ENCODE data around the gene MLXIP. TPM values are rescaled to one million over a fixed set of nuclear protein-coding genes. Genes with fewer than 3 reads are reported as not detected.

The MLXIP gene
- total and polyA plus RNA-seq, 2 of the 8 experiments (the other 6 are each of a cell fraction or from before 2014, with no cell fraction given) = 5.5 to 40.5 TPM

DNA sequence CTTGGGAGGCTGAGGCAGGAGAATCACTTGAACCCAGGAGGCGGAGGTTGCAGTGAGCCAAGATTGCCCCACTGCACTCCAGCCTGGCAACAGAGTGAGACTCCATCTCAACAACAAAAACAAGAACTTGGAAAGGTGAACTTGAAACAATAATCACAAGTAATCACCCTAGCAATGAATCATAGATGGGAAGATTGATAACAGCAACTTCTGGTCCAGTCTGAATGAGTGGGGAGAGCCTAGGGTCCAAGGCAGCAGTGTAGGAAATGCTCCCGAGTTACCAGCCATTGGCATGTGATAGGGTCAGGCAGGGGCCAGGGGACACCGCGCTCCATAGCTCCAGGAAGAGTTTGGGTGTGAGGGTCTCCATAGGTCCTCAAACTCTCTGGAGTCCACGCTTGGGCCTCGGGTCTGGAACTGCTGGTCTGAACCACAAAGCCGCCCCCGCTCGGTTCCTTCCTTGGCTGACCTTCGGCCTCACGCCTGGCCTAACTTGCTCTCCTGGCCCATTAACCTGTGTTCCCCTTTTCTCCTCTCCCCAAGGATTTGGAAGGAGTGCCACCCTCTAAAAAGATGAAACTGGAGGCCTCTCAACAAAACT is 19.9 kb upstream of the MLXIP start:
- H3K9me3 ChIP-seq (ENCODE audit: insufficient read depth in 2 of 2, low read depth in 1 of 2, low read length in 1 of 2) = no peaks in the 10 kb centered on the region
- H2BK120ac ChIP-seq (replicated peaks; ENCODE audit: low read depth, low read length) = no peak overlapping the region
- H4K20me1 ChIP-seq (replicated peaks in 1 of 2; ENCODE audit: control insufficient read depth in 1 of 2, insufficient read depth in 2 of 2, low read length in 2 of 2) = peaks cover 2 to 3% of the 10 kb centered on the region in 2 experiments
- no peak overlapping the region for H2BK15ac ChIP-seq (ENCODE audit: low read length)
- no peak for FAIRE-seq
- H3K4ac ChIP-seq (replicated peaks; ENCODE audit: insufficient read length, low read depth, low read length) = no peak overlapping the region
- H2BK5ac ChIP-seq (ENCODE audit: low read depth, low read length) = no peak overlapping the region
- no peak overlapping the region for H3K9ac ChIP-seq (replicated peaks in 1 of 4; ENCODE audit: extremely low read depth in 1 of 4, low read depth in 3 of 4, low read length in 3 of 4)
- peaks cover 0 to 7% (median 3%) of the 10 kb centered on the region in 4 experiments; a peak in 3 of 7 replicates for H3K4me1 ChIP-seq (replicated peaks in 1 of 4; ENCODE audit: control insufficient read depth in 3 of 4, insufficient read depth in 4 of 4, low read length in 3 of 4)
- H4K5ac ChIP-seq (ENCODE audit: insufficient read length, low read depth, low read length) = no peak overlapping the region
- no peak overlapping the region for H3K27ac ChIP-seq (ENCODE audit: low read depth, low read length)
- no peaks in the 10 kb centered on the region for H3K23me2 ChIP-seq (ENCODE audit: low read depth, low read length)
- H2AK5ac ChIP-seq (ENCODE audit: low read depth, low read length) = no peak overlapping the region
- ChIA-PET CTCF (ENCODE audit: partially characterized antibody) (interaction anchor here (0.7 to 20.6 kb wide), 2 partner anchors 66 to 233 kb away, joined by 3 to 379 read pairs; no protein-coding TSS in a partner anchor), POLR2A (ENCODE audit: partially characterized antibody) (no interaction called here)
- no peaks in the 10 kb centered on the region for H3K79me2 ChIP-seq (ENCODE audit: control insufficient read depth in 1 of 2, insufficient read depth in 2 of 2, low read length in 2 of 2)
- H3K79me1 ChIP-seq (ENCODE audit: low read depth, low read length) = no peaks in the 10 kb centered on the region
- H3K27me3 ChIP-seq (replicated peaks in 1 of 4; ENCODE audit: control insufficient read depth in 3 of 4, extremely low read depth in 1 of 4, insufficient read depth in 3 of 4, low read length in 3 of 4) = no peaks in the 10 kb centered on the region
- no peak overlapping the region for H3K23ac ChIP-seq (ENCODE audit: insufficient read length)
- H3K4me2 ChIP-seq (ENCODE audit: insufficient read depth in 1 of 2, low read depth in 2 of 2, low read length in 2 of 2) = no peak overlapping the region
- DNase-seq (ENCODE audit: low read depth in 1 of 2, low spot score in 2 of 2) = no peak
- no peak overlapping the region for H2BK12ac ChIP-seq (ENCODE audit: low read depth, low read length)
- no peak overlapping the region for H4K91ac ChIP-seq (replicated peaks; ENCODE audit: insufficient read length, low read length)
- no peak overlapping the region for H4K8ac ChIP-seq (ENCODE audit: extremely low read depth, insufficient read depth, low read length)
- no peak overlapping the region for H2AFZ ChIP-seq (ENCODE audit: low read length)
- H3K18ac ChIP-seq (ENCODE audit: extremely low read depth, low read length) = no peak overlapping the region
- no peak overlapping the region for H3K4me3 ChIP-seq (ENCODE audit: extremely low read depth in 1 of 4, insufficient read depth in 2 of 4, low read depth in 3 of 4, low read length in 4 of 4)
- peaks cover 5 to 25% (median 18%) of the 10 kb centered on the region in 4 experiments for H3K36me3 ChIP-seq (ENCODE audit: control insufficient read depth in 2 of 4, insufficient read depth in 4 of 4, low read length in 3 of 4)
- H3K14ac ChIP-seq (ENCODE audit: insufficient read length) = no peak overlapping the region
- 92% methylated on average over 11 of the region's 11 CpGs; no CpG with 5 or more reads in 1 of the 2 experiments for WGBS, 2 experiments (ENCODE audit: extremely low coverage in 1 of 2, insufficient coverage in 1 of 2, insufficient read length in 1 of 2, insufficient replicate concordance in 2 of 2, low coverage in 1 of 2, low lambda C conversion rate in 2 of 2, missing lambda C conversion rate in 1 of 2)
- H2BK20ac ChIP-seq (ENCODE audit: low read length) = no peak overlapping the region
- no peak overlapping the region for H3K56ac ChIP-seq (replicated peaks; ENCODE audit: insufficient read length, low read depth, low read length)
- TF ChIP-seq TEAD4 (IDR thresholded peaks at IDR 0.05; ENCODE audit: low read depth, low read length) (no peak), POU5F1 (IDR thresholded peaks at IDR 0.05; ENCODE audit: low read depth, low read length) (no peak), YY1 (IDR thresholded peaks at IDR 0.05; ENCODE audit: low read depth, low read length) (no peak), ASH2L (IDR thresholded peaks at IDR 0.05; ENCODE audit: low read length) (no peak), CREB1 (IDR thresholded peaks at IDR 0.05) (no peak), SP2 (IDR thresholded peaks at IDR 0.05; ENCODE audit: low read length) (no peak), SAP30 (IDR thresholded peaks at IDR 0.05; ENCODE audit: insufficient read depth, insufficient replicate concordance, low read length) (no peak), BCL11A (IDR thresholded peaks at IDR 0.05; ENCODE audit: low read depth in 2 of 2, low read length in 2 of 2) (no peak), RBBP5 (IDR thresholded peaks at IDR 0.05; ENCODE audit: borderline replicate concordance, low read depth, low read length) (no peak), SP4 (IDR thresholded peaks at IDR 0.05; ENCODE audit: low read length) (no peak), TBP (IDR thresholded peaks at IDR 0.05; ENCODE audit: low read depth, low read length) (no peak), EZH2 (IDR thresholded peaks at IDR 0.05; ENCODE audit: low read depth, low read length, severe bottlenecking) (no peak), GTF2F1 (IDR thresholded peaks at IDR 0.05; ENCODE audit: borderline replicate concordance, low read depth, low read length) (no peak), JUND (IDR thresholded peaks at IDR 0.05; ENCODE audit: low read length) (no peak), PHF8 (conservative IDR thresholded peaks at IDR 0.05; ENCODE audit: low read depth, low read length) (no peak)
